ENCODE results near the gene CRYBA4.
"Not testable (repeated sequence)": the region's sequence is repeated elsewhere in the genome, so short reads cannot be mapped to it uniquely, and the experiment has no call there.

Gene CRYBA4

DNA sequence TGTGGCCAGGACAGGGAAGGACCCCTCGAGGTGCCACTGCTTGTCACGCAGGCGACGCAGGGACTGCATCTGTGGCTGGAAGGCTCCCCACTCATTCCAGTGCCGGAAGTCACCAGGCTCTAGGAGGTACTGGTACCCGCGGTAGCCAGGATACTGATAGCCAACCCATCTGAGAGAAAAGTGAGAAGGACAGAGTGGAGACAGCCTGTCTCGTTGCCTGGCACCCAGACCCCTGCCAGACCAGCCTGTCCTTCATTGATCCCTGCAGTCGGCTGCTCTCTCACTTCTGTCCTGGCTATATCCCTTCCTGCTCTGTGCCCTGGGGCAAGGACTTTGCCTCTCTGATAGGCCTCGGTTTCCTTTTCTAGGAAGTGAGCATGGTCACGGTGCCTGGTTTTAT is 22.3 kb upstream of the CRYBA4 start:
- Histone ChIP-seq H3K9me3 (replicated peaks; ENCODE audit: low read length) (no peaks in the 10 kb centered on the region), H3K36me3 (ENCODE audit: insufficient read depth, low read length) (no peaks in the 10 kb centered on the region), H3K4me1 (ENCODE audit: control insufficient read depth, insufficient read depth, low read length) (no peaks in the 10 kb centered on the region), H3K4me3 (ENCODE audit: low read length) (no peak overlapping the region), H3K4me2 (ENCODE audit: low read length) (no peak overlapping the region), H3K27me3 (ENCODE audit: control insufficient read depth, insufficient read depth, low read length) (peaks cover 45% of the 10 kb centered on the region), H3K9ac (ENCODE audit: low read depth, low read length) (no peak overlapping the region)

DNA sequence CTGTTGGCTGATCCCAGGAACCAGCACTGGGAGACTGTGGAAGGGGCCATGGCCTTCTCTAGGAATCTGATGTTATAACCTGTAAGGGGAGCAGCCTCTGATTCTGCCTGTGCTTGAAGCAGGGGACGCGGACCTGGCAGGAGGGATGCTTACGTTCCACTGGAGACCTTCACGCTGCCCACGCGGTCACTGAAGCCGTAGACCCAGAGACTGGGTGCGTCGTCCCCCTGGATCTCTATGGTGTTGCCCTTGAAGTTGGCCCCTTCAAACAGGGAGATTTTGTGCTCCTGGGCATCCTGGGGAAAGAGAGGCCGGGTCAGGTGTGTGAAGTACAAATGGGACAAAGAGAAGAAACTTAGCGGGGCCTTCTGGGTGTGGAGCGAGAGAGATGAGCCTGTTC is 20.0 kb upstream of the CRYBA4 start:
- H3K9ac ChIP-seq (ENCODE audit: low read depth, low read length) = no peak overlapping the region
- no peak overlapping the region for H3K4me3 ChIP-seq (ENCODE audit: low read length)
- no peak overlapping the region for H3K4me2 ChIP-seq (ENCODE audit: low read length)
- H3K4me1 ChIP-seq (ENCODE audit: control insufficient read depth, insufficient read depth, low read length) = peaks cover 4% of the 10 kb centered on the region
- no peaks in the 10 kb centered on the region for H3K36me3 ChIP-seq (ENCODE audit: insufficient read depth, low read length)
- H3K9me3 ChIP-seq (replicated peaks; ENCODE audit: low read length) = no peaks in the 10 kb centered on the region
- H3K27me3 ChIP-seq (ENCODE audit: control insufficient read depth, insufficient read depth, low read length) = peaks cover 34% of the 10 kb centered on the region

DNA sequence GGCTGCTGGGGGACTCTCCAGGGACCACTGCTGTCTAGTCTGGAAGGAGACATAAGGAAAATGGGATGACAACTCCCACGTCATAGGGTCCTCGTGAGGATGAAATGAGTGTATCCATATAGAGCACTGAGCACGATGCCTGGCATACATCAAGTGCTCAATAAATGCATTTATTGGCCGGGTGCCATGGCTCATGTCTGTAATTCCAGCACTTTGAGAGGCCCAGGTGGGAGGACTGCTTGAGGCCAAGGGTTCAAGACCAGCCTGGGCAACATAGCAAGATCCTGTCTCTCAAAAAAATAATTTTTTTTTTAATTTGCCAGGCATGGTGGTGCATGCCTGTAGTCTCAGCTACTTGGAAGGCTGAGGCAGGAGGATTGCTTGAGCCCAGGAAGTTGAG is 19.6 kb upstream of the CRYBA4 start:
- Histone ChIP-seq H3K4me1 (ENCODE audit: control insufficient read depth, insufficient read depth, low read length) (peaks cover 4% of the 10 kb centered on the region), H3K36me3 (ENCODE audit: insufficient read depth, low read length) (no peaks in the 10 kb centered on the region), H3K27me3 (ENCODE audit: control insufficient read depth, insufficient read depth, low read length) (peaks cover 30% of the 10 kb centered on the region), H3K9ac (ENCODE audit: low read depth, low read length) (no peak overlapping the region), H3K4me2 (ENCODE audit: low read length) (no peak overlapping the region), H3K9me3 (replicated peaks; ENCODE audit: low read length) (no peaks in the 10 kb centered on the region), H3K4me3 (ENCODE audit: low read length) (no peak overlapping the region)

DNA sequence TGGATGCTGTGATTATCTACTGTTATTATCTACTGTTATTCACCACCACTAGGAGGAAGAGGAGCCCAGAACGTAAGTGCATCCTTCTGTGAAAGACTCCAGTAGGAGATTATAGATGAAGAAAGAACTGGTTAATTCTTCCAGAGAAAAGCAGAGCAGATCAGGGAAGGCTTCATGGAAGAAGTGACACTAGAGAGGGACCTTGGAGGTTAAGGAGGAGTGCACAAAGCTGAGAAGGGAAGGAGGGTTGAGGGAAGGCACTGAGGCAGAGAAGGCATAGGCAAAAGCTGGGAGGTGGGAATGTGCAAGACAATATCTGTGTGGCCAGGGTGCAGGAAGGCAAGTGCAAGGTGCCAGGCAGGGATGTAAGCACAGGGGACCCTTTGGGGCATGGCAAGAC is 17.4 kb upstream of the CRYBA4 start:
- Histone ChIP-seq H3K36me3 (ENCODE audit: insufficient read depth, low read length) (no peaks in the 10 kb centered on the region), H3K4me3 (ENCODE audit: low read length) (no peak overlapping the region)

GRCh38 chr22:26606611-26607010 is 15.2 kb upstream of the CRYBA4 start:
- H3K4me1 ChIP-seq (ENCODE audit: control insufficient read depth, insufficient read depth, low read length) = peaks cover 21% of the 10 kb centered on the region
- H3K27me3 ChIP-seq (ENCODE audit: control insufficient read depth, insufficient read depth, low read length) = no peaks in the 10 kb centered on the region
- no peak overlapping the region for H3K4me2 ChIP-seq (ENCODE audit: low read length)
- H3K4me3 ChIP-seq (ENCODE audit: low read length) = no peak overlapping the region
- H3K9ac ChIP-seq (ENCODE audit: low read depth, low read length) = no peak overlapping the region
- no peaks in the 10 kb centered on the region for H3K9me3 ChIP-seq (replicated peaks; ENCODE audit: low read length)
- H3K36me3 ChIP-seq (ENCODE audit: insufficient read depth, low read length) = no peaks in the 10 kb centered on the region

More for the DNA sequence above, 17.4 kb upstream of the CRYBA4 start:
- Histone ChIP-seq H3K4me1 (ENCODE audit: control insufficient read depth, insufficient read depth, low read length) (peaks cover 4% of the 10 kb centered on the region), H3K9ac (ENCODE audit: low read depth, low read length) (no peak overlapping the region), H3K9me3 (replicated peaks; ENCODE audit: low read length) (no peaks in the 10 kb centered on the region), H3K4me2 (ENCODE audit: low read length) (no peak overlapping the region), H3K27me3 (ENCODE audit: control insufficient read depth, insufficient read depth, low read length) (peaks cover 14% of the 10 kb centered on the region)

- Histone ChIP-seq H3K9ac (ENCODE audit: low read depth, low read length) (no peak overlapping the region), H3K4me2 (ENCODE audit: low read length) (no peak overlapping the region), H3K27me3 (ENCODE audit: control insufficient read depth, insufficient read depth, low read length) (peaks cover 15% of the 10 kb centered on the region), H3K36me3 (ENCODE audit: insufficient read depth, low read length) (no peaks in the 10 kb centered on the region), H3K9me3 (replicated peaks; ENCODE audit: low read length) (no peaks in the 10 kb centered on the region), H3K4me3 (ENCODE audit: low read length) (no peak overlapping the region), H3K4me1 (ENCODE audit: control insufficient read depth, insufficient read depth, low read length) (peaks cover 25% of the 10 kb centered on the region)
These were observed 13.6 kb upstream of the CRYBA4 start for GRCh38 chr22:26608129-26608528.

GRCh38 chr22:26609287-26609686 is 12.5 kb upstream of the CRYBA4 start:
- Histone ChIP-seq H3K9ac (ENCODE audit: low read depth, low read length) (no peak overlapping the region), H3K4me1 (ENCODE audit: control insufficient read depth, insufficient read depth, low read length) (peaks cover 25% of the 10 kb centered on the region), H3K9me3 (replicated peaks; ENCODE audit: low read length) (no peaks in the 10 kb centered on the region), H3K4me3 (ENCODE audit: low read length) (no peak overlapping the region), H3K36me3 (ENCODE audit: insufficient read depth, low read length) (no peaks in the 10 kb centered on the region), H3K4me2 (ENCODE audit: low read length) (no peak overlapping the region), H3K27me3 (ENCODE audit: control insufficient read depth, insufficient read depth, low read length) (peaks cover 17% of the 10 kb centered on the region)

DNA sequence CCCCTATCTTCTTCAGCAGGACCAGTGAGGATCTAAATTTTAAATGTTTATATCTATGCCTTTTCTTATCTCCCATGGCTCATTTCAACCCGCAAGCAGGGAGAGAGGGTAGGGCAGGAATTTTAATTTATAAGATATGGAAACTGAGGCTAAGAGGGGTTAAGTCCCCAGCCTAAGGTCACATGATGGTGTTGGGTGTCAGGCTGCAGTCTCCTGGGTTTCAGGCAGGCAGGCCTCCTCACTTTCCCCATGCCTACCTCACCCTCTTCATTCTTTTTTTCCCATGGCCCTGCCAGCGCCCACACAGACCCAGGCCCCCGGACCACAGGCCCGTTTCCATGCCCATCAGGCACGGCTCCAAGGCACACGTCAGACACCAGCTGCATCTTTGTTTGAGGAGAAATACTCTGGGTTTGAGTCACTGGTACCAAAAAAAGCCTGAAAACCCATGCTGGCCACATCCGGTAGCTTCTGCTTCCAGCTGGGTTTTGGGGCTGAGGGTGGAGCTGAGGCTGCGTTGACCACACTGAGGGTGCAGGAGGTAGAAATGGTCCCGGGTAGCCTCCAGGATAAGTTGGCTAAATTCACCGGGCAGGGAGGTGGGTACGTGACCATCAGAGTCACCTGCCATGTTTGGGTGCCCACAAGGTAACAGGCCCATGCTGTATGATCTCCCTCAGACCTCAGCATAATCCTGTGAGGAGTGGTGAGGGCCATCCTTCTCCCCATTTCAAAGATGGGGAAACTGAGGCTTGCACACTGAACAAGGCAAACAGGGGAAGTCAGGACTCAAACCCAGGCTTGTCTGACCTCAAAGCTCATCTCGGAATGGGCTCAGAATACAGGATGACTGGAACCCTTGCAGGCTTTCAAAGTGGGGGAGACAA is 11.4 kb upstream of the CRYBA4 start:
- H3K4me2 ChIP-seq (ENCODE audit: low read length) = peak overlapping the region; percentile 51
- H3K9me3 ChIP-seq (replicated peaks; ENCODE audit: low read length) = no peaks in the 10 kb centered on the region
- peaks cover 22% of the 10 kb centered on the region for H3K27me3 ChIP-seq (ENCODE audit: control insufficient read depth, insufficient read depth, low read length)
- H3K9ac ChIP-seq (ENCODE audit: low read depth, low read length) = peak overlapping the region; percentile 53
- H3K4me3 ChIP-seq (ENCODE audit: low read length) = no peak overlapping the region
- H3K36me3 ChIP-seq (ENCODE audit: insufficient read depth, low read length) = no peaks in the 10 kb centered on the region
- H3K4me1 ChIP-seq (ENCODE audit: control insufficient read depth, insufficient read depth, low read length) = peaks cover 25% of the 10 kb centered on the region

DNA sequence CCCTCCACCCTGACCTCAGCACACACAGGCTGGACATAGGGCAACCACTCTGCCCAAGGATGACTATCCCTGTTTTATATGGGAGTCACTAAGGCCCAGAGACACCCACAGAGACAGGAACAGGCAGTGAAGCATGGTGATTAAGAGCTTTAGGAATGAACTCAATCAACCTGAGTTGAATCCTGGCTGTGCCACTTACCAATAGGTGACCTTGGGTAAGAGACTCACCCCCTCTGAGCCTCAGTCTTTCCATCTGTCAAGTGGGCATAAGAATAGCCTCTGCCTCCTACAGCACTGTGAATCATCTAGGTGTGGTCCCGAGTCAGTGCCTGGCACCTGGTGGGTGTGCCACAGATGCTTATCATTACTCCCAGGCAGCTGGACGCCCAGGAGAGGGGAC is 10.8 kb upstream of the CRYBA4 start:
- H3K9ac ChIP-seq (ENCODE audit: low read depth, low read length) = peak overlapping the region; percentile 29
- no peaks in the 10 kb centered on the region for H3K9me3 ChIP-seq (replicated peaks; ENCODE audit: low read length)
- peaks cover 25% of the 10 kb centered on the region for H3K4me1 ChIP-seq (ENCODE audit: control insufficient read depth, insufficient read depth, low read length)

GRCh38 chr22:26612652-26613051 is 9.1 kb upstream of the CRYBA4 start:
- no peak overlapping the region for H3K4me3 ChIP-seq (ENCODE audit: low read length)
- no peak overlapping the region for H3K9ac ChIP-seq (ENCODE audit: low read depth, low read length)
- no peaks in the 10 kb centered on the region for H3K9me3 ChIP-seq (replicated peaks; ENCODE audit: low read length)
- no peaks in the 10 kb centered on the region for H3K36me3 ChIP-seq (ENCODE audit: insufficient read depth, low read length)
- H3K27me3 ChIP-seq (ENCODE audit: control insufficient read depth, insufficient read depth, low read length) = peaks cover 26% of the 10 kb centered on the region
- H3K4me2 ChIP-seq (ENCODE audit: low read length) = no peak overlapping the region
- H3K4me1 ChIP-seq (ENCODE audit: control insufficient read depth, insufficient read depth, low read length) = peaks cover 21% of the 10 kb centered on the region

More for the DNA sequence above, 10.8 kb upstream of the CRYBA4 start:
- Histone ChIP-seq H3K27me3 (ENCODE audit: control insufficient read depth, insufficient read depth, low read length) (peaks cover 22% of the 10 kb centered on the region), H3K4me2 (ENCODE audit: low read length) (peak overlapping the region; percentile 41), H3K4me3 (ENCODE audit: low read length) (no peak overlapping the region), H3K36me3 (ENCODE audit: insufficient read depth, low read length) (no peaks in the 10 kb centered on the region)

DNA sequence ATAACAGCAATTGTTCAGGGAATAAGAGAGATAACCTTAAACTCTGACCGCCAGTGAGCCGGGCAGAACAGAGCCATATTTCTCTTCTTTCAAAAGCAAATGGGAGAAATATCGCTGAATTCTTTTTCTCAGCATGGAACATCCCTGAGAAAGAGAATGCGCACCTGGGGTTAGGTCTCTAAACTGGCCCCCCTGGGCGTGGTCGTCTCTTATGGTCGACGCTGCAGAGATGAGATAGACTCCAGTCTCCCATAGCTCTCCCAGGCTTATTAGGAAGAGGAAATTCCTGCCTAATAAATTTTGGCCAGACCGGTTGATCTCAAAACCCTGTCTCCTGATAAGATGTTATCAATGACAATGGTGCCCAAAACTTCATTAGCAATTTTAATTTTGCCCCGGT is 8.0 kb upstream of the CRYBA4 start:
- Histone ChIP-seq H3K27me3 (ENCODE audit: control insufficient read depth, insufficient read depth, low read length) (peaks cover 26% of the 10 kb centered on the region), H3K4me1 (ENCODE audit: control insufficient read depth, insufficient read depth, low read length) (peaks cover 21% of the 10 kb centered on the region)

DNA sequence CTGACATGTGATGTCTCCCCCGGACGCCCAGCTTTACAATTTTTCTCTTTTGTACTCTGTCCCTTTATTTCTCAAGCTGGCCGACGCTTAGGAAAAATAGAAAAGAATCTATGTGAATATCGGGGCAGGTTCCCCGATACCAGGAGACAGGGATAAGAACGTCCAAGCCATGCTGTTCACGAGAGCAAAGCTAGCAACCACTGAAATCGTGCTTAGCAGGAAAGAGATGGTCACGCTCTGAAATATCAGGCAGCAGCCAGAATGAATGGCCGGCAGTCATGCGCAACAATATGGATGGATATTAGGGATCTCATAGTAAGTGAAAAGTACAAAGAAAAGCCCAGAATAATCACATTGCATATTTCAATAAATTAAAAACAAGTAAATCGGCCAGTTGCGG is 7.4 kb upstream of the CRYBA4 start:
- no peaks in the 10 kb centered on the region for H3K9me3 ChIP-seq (replicated peaks; ENCODE audit: low read length)
- H3K4me1 ChIP-seq (ENCODE audit: control insufficient read depth, insufficient read depth, low read length) = peaks cover 21% of the 10 kb centered on the region
- no peak overlapping the region for H3K4me2 ChIP-seq (ENCODE audit: low read length)
- H3K4me3 ChIP-seq (ENCODE audit: low read length) = no peak overlapping the region
- H3K9ac ChIP-seq (ENCODE audit: low read depth, low read length) = no peak overlapping the region
- peaks cover 26% of the 10 kb centered on the region for H3K27me3 ChIP-seq (ENCODE audit: control insufficient read depth, insufficient read depth, low read length)
- no peaks in the 10 kb centered on the region for H3K36me3 ChIP-seq (ENCODE audit: insufficient read depth, low read length)

More for the DNA sequence above, 8.0 kb upstream of the CRYBA4 start:
- H3K9me3 ChIP-seq (replicated peaks; ENCODE audit: low read length); H3K4me2 ChIP-seq (ENCODE audit: low read length); H3K9ac ChIP-seq (ENCODE audit: low read depth, low read length); H3K36me3 ChIP-seq (ENCODE audit: insufficient read depth, low read length); H3K4me3 ChIP-seq (ENCODE audit: low read length): not testable (repeated sequence)

All from skeletal muscle satellite cell (primary cell).